ENCODE measurements around the gene WDR70.
"Not testable (repeated sequence)": the region's sequence is repeated elsewhere in the genome, so short reads cannot be mapped to it uniquely, and the experiment has no call there.

Gene WDR70

GRCh38 chr5:37391591-37391990, 12.5 kb downstream of the WDR70 start:
- no peak overlapping the region for H3K27ac Mint-ChIP-seq
- no peak for TF ChIP-seq CTCF (IDR thresholded peaks at IDR 0.05; ENCODE audit: unreplicated experiment in 3 of 3)
- peaks cover 53% of the 10 kb centered on the region for H3K36me3 Mint-ChIP-seq (ENCODE audit: low read depth)
- no peaks in the 10 kb centered on the region for H3K27me3 Mint-ChIP-seq (ENCODE audit: low read depth)
- no peaks in the 10 kb centered on the region for H3K9me3 Mint-ChIP-seq
- H3K4me3 Mint-ChIP-seq: no peak overlapping the region
- H3K4me1 Mint-ChIP-seq: no peaks in the 10 kb centered on the region

GRCh38 chr5:37396352-37396751, 17.2 kb downstream of the WDR70 start:
- peaks cover 54% of the 10 kb centered on the region for H3K36me3 Mint-ChIP-seq (ENCODE audit: low read depth)
- H3K9me3 Mint-ChIP-seq: no peaks in the 10 kb centered on the region
- no peaks in the 10 kb centered on the region for H3K4me1 Mint-ChIP-seq
- no peaks in the 10 kb centered on the region for H3K27me3 Mint-ChIP-seq (ENCODE audit: low read depth)
- no peak overlapping the region for H3K4me3 Mint-ChIP-seq
- no peak overlapping the region for H3K27ac Mint-ChIP-seq
- TF ChIP-seq CTCF (IDR thresholded peaks at IDR 0.05; ENCODE audit: unreplicated experiment in 3 of 3): no peak

- Mint-ChIP-seq H3K36me3 (ENCODE audit: low read depth) (peaks cover 45% of the 10 kb centered on the region), H3K9me3 (no peaks in the 10 kb centered on the region), H3K27me3 (ENCODE audit: low read depth) (no peaks in the 10 kb centered on the region), H3K27ac (no peak overlapping the region), H3K4me1 (no peaks in the 10 kb centered on the region), H3K4me3 (no peak overlapping the region)
- TF ChIP-seq CTCF (IDR thresholded peaks at IDR 0.05; ENCODE audit: unreplicated experiment in 3 of 3): no peak
These were observed 21.4 kb downstream of the WDR70 start for GRCh38 chr5:37400501-37400900.

GRCh38 chr5:37412515-37412914, 33.4 kb downstream of the WDR70 start:
- H3K27me3 Mint-ChIP-seq (ENCODE audit: low read depth): no peaks in the 10 kb centered on the region
- TF ChIP-seq CTCF (IDR thresholded peaks at IDR 0.05; ENCODE audit: unreplicated experiment in 3 of 3): no peak
- no peaks in the 10 kb centered on the region for H3K9me3 Mint-ChIP-seq
- H3K36me3 Mint-ChIP-seq (ENCODE audit: low read depth): peaks cover 33% of the 10 kb centered on the region
- H3K4me3 Mint-ChIP-seq: no peak overlapping the region
- no peaks in the 10 kb centered on the region for H3K4me1 Mint-ChIP-seq
- no peak overlapping the region for H3K27ac Mint-ChIP-seq

GRCh38 chr5:37415456-37415855, 36.3 kb downstream of the WDR70 start:
- not testable (repeated sequence) for H3K4me3 Mint-ChIP-seq; H3K9me3 Mint-ChIP-seq; H3K27ac Mint-ChIP-seq; H3K27me3 Mint-ChIP-seq (ENCODE audit: low read depth); H3K4me1 Mint-ChIP-seq
- peaks cover 39% of the 10 kb centered on the region for H3K36me3 Mint-ChIP-seq (ENCODE audit: low read depth)

GRCh38 chr5:37417347-37417746, 38.2 kb downstream of the WDR70 start:
- peaks cover 48% of the 10 kb centered on the region for H3K36me3 Mint-ChIP-seq (ENCODE audit: low read depth)
- no peak overlapping the region for H3K27ac Mint-ChIP-seq
- no peak overlapping the region for H3K4me3 Mint-ChIP-seq
- H3K27me3 Mint-ChIP-seq (ENCODE audit: low read depth): no peaks in the 10 kb centered on the region
- no peaks in the 10 kb centered on the region for H3K4me1 Mint-ChIP-seq
- no peak for TF ChIP-seq CTCF (IDR thresholded peaks at IDR 0.05; ENCODE audit: unreplicated experiment in 3 of 3)
- no peaks in the 10 kb centered on the region for H3K9me3 Mint-ChIP-seq

Measured in nephron (organoid).